K562 (cell line): ENCODE measurements around the gene FOSL1. TPM values are rescaled to one million over a fixed set of nuclear protein-coding genes. Genes with fewer than 3 reads are reported as not detected.

Source experiments
- ASH1L ChIP-seq: fragments of 450-650 bp; IDR thresholded peaks from 2 replicates; pipeline ENCODE4 v1.6.1; 2018; ENCODE audit warnings: borderline replicate concordance, mild to moderate bottlenecking, low read depth; ENCODE audit not compliant: partially characterized antibody
- BRF1 ChIP-seq: IDR thresholded peaks from 3 replicates; pipeline ENCODE4 v1.6.1; 2011; ENCODE audit warnings: borderline replicate concordance, mild to moderate bottlenecking; ENCODE audit not compliant: insufficient read length; ENCODE audit errors: extremely low read depth
- CBX3 ChIP-seq, 2 experiments: IDR thresholded peaks; 1 replicate in 1 of 2; 2 replicates in 1 of 2; pipeline ENCODE4 v1.6.1; 2012; ENCODE audit warnings: inconsistent platforms in 2 of 2, low read length in 2 of 2, borderline replicate concordance in 1 of 2, control low read depth in 1 of 2
- CREB3L1 ChIP-seq: fragments of 450-650 bp; IDR thresholded peaks from 2 replicates; pipeline ENCODE4 v1.6.1; 2014; ENCODE audit warnings: low read depth, mild to moderate bottlenecking, moderate library complexity, borderline replicate concordance
- CTCF ChIP-seq, 3 experiments: IDR thresholded peaks in 2 of 3; conservative IDR thresholded peaks in 1 of 3; 2 replicates each; pipeline ENCODE4 v1.5.1; 2011 to 2012; ENCODE audit warnings: low read length in 3 of 3, mild to moderate bottlenecking in 3 of 3, control low read depth in 2 of 3, improper control_type of control experiment in 1 of 3, inconsistent platforms in 1 of 3, low read depth in 1 of 3, mixed read lengths in 1 of 3, moderate library complexity in 1 of 3; ENCODE audit not compliant: insufficient read depth in 2 of 3
- FOSL1 ChIP-seq: fragments of 200-800 bp; sonication (Bioruptor generic); conservative IDR thresholded peaks from 2 replicates; pipeline ENCODE4 v1.6.1; 2016; ENCODE audit warnings: missing genetic modification characterization, missing compliant biosample characterization
- KAT2B ChIP-seq: IDR thresholded peaks from one replicate; pipeline ENCODE4 v1.6.1; 2012; ENCODE audit warnings: low read depth, mild to moderate bottlenecking, control low read depth, inconsistent platforms, low read length, moderate library complexity
- KHSRP ChIP-seq: fragments of 450-650 bp; IDR thresholded peaks from 2 replicates; pipeline ENCODE4 v1.6.1; 2017
- MBD1 ChIP-seq: fragments of 250-450 bp; sonication (Bioruptor Pico); IDR thresholded peaks from 2 replicates; pipeline ENCODE4 v1.8.0; 2022; ENCODE audit warnings: inconsistent platforms
- MCM7 ChIP-seq, 2 experiments: fragments of 450-650 bp; IDR thresholded peaks; 2 replicates each; pipeline ENCODE4 v1.6.1; 2016 to 2018
- RAD21 ChIP-seq, 2 experiments: fragments of 250-450 bp in 1 of 2; fragments of 450-650 bp in 1 of 2; sonication (Bioruptor Pico) in 1 of 2; formaldehyde crosslinking in 1 of 2; IDR thresholded peaks in 1 of 2; conservative IDR thresholded peaks in 1 of 2; 2 replicates each; pipeline versions ENCODE4 v1.4.0 to v1.8.0; 2020 to 2022; ENCODE audit warnings: mild to moderate bottlenecking in 2 of 2, moderate library complexity in 1 of 2
- RAD51 ChIP-seq: fragments of 450-650 bp; IDR thresholded peaks from 2 replicates; pipeline ENCODE4 v1.7.1; 2016; ENCODE audit warnings: low read depth, mild to moderate bottlenecking, borderline replicate concordance
- SAFB ChIP-seq: fragments of 200-400 bp; formaldehyde crosslinking; IDR thresholded peaks from 2 replicates; pipeline ENCODE4 v1.6.1; 2017; ENCODE audit warnings: low read depth, low read length, borderline replicate concordance
- SMARCA5 ChIP-seq: fragments of 450-650 bp; IDR thresholded peaks from 2 replicates; pipeline ENCODE4 v1.6.1; 2016
- TCF7 ChIP-seq: sonication (generic); IDR thresholded peaks from 2 replicates; pipeline ENCODE4 v1.6.1; 2016; ENCODE audit warnings: antibody characterized with exemption, borderline replicate concordance
- XRCC3 ChIP-seq: fragments of 450-650 bp; IDR thresholded peaks from 2 replicates; pipeline ENCODE4 v1.6.1; 2017; ENCODE audit warnings: mild to moderate bottlenecking, moderate library complexity
- ZBTB9 ChIP-seq: fragments of 450-650 bp; formaldehyde crosslinking; IDR thresholded peaks from 2 replicates; pipeline ENCODE4 v1.4.0; 2020; ENCODE audit warnings: mild to moderate bottlenecking, moderate library complexity
- ZNF232 ChIP-seq: sonication (generic); formaldehyde crosslinking; IDR thresholded peaks from 2 replicates; pipeline ENCODE4 v1.8.0; 2022; ENCODE audit warnings: mild to moderate bottlenecking, missing genetic modification reagents
- ZNF589 ChIP-seq: fragments of 200-800 bp; sonication (Bioruptor generic); IDR thresholded peaks from 2 replicates; pipeline ENCODE4 v1.6.1; 2016; ENCODE audit warnings: low read depth, missing genetic modification characterization, missing compliant biosample characterization
- polyA plus RNA-seq, 8 experiments: library from polyadenylated mRNA; depleted of rRNA in 4 of 8; stranded (reverse) in 5 of 8; unstranded in 3 of 8; fragments of >200 nt; fragmentation: Nextera tagmentation in 2 of 8; fragmentation: Illumina TruSeq in 1 of 8; extraction: Ambion mirVana in 2 of 8; extraction: Trizol in 1 of 8; gene quantifications; 2 replicates each; pipeline versions ENCODE4 v1.2.1 to v1.2.3, GENCODE V29; 2011 to 2014; ENCODE audit warnings: inconsistent platforms in 1 of 8, missing spikeins in 1 of 8
- total RNA-seq, 7 experiments: library from RNA; depleted of rRNA in 6 of 7; stranded (reverse); fragments of >200 nt in 6 of 7; fragmentation: Illumina TruSeq in 2 of 7; extraction: Trizol in 2 of 7; gene quantifications; 2 replicates each; pipeline versions ENCODE4 v1.2.1 to v1.2.3, GENCODE V29; 2011 to 2021; ENCODE audit warnings: low replicate concordance in 1 of 7

FOSL1 gene
- total and polyA plus RNA-seq, 9 of the 15 experiments (the other 6 are each of a cell fraction or from before 2014, with no cell fraction given): 3.5 to 39.6 (median 10.0) TPM

DNA sequence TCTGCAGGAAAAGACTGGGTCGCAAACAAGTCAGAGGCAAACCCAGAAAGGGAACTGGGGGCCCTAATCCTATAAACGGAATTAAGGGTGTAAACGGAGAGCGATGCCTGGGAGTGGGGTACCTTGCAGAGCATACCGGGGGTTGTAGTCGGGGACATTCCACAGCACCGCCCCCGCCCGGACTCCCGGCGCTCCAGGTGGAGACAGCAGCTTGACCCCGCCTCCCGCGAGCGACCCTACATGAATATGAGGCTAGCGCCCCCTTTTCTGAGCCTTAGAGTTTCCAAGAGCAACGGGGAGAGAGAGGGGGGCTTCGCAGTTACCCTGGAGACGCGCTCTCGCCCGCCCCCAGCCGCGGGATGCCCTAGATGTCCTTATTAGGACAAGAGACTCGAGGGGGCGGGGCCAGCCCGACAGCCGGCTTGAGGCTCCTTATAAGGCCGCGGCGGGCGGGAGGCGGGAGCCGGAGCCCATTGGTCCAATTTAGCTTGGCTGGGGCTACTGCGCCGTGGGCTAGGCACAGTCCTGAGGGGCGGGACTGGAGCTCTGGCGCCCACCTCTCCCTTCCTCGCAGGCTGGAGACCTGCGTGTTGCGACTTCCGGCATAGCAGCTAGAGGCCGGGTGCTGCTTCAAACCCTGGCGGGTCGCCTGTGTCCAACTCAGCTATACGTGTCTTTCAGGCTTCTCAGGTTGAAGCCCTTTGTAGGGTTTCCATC, 40.9 kb downstream of the FOSL1 start (continued):
- TF ChIP-seq ZNF589 (CRISPR knock-in tag) (peak; percentile 96), RAD21 (CRISPR knock-in tag; conservative IDR thresholded peaks at IDR 0.05 in 1 of 2, IDR thresholded peaks at IDR 0.05 in 1 of 2) (no peak), BRF1 (no peak), RAD51 (no peak), CTCF (IDR thresholded peaks at IDR 0.05 in 2 of 3, conservative IDR thresholded peaks at IDR 0.05 in 1 of 3; ENCODE audit: insufficient read depth in 2 of 3, low read depth in 1 of 3, low read length in 3 of 3) (peak; percentile 12 to 31 (median 19); a peak in 3 of 6 replicates), SMARCA5 (no peak), KHSRP (no peak), MBD1 (no peak), ZBTB9 (CRISPR knock-in tag) (no peak), CBX3 (IDR thresholded peaks at IDR 0.05; ENCODE audit: borderline replicate concordance in 1 of 2, low read length in 2 of 2) (no peak), ZNF232 (no peak), FOSL1 (tag) (no peak), ASH1L (no peak), CREB3L1 (no peak), SAFB (peak; percentile 20; the same call in 1 of the 2 replicates), MCM7 (IDR thresholded peaks at IDR 0.05) (no peak), XRCC3 (no peak), TCF7 (no peak), KAT2B (no peak)
